HG02759 (cell line): ENCODE measurements around the gene PRKCQ.

Source experiments
- ATAC-seq: cut with Tn5 transposase; IDR thresholded peaks from one replicate; pipeline ENCODE4 v1.9.1; 2021; ENCODE audit warnings: mild to moderate bottlenecking, moderate library complexity; ENCODE audit not compliant: unreplicated experiment

PRKCQ gene

DNA sequence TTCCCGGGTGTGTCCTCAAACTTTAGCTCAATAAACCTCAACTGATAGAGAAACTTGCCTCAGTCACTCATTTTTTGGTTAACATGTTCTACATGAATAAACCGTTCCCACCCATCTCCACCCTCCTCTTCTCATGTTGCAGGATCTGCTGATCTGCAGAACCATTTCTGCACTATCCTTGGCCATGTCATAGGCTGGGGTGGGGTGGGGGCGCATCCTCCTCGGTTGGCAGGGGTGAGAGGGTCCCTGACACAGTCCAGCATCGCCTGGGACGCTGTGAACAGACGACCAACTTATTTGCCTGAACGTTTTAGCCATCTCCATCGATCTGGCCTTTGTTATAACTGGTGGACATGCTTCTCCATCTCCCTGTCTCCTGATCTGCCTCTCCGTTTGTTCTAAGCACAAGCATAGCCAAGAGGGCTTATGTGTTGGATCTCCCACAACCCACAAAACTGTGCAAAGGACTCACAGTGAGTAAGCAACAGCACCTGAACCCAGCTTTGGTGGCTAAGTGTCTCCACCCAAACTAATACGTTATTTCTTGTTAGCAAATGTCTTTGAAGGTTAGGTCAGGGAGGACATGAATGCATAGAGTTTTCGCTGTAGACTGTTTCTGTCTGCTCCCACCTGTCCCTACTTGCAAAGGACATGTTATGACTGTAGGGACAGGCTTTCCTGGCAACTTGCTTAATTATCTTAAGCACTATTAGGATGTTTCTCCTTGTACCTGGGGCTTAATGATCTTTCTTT, 51.7 kb downstream of the PRKCQ start:
- ATAC-seq, result no peak

DNA sequence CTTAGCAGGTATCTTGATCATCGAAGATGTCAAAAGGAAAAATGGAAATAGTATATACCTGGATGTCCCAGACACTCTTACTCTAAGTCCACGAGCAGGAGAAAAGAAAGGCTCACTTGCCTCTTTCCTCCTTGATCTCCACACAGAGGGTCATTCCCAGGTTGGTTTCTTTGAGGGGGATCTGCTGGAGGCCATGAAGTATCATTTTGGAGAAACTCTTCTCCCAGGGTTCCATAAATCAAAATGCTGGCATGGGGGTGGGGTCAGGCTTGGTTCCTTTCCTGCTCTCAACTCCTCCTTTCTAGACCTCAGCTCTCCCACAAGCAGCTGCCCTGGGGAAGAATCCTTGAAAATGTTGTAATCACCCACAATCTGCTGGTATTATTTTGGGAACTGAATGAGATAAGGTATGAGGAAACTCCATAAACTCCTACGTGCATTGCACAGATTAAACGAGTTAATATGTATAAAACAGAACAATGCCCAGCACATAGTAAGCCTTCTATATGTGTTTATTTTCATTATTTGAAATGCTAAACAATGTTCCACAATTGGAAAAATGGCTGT, 54.4 kb downstream of the PRKCQ start:
- no peak for ATAC-seq

GRCh38 chr10:6522230-6522629, 57.8 kb downstream of the PRKCQ start:
- no peak for ATAC-seq

DNA sequence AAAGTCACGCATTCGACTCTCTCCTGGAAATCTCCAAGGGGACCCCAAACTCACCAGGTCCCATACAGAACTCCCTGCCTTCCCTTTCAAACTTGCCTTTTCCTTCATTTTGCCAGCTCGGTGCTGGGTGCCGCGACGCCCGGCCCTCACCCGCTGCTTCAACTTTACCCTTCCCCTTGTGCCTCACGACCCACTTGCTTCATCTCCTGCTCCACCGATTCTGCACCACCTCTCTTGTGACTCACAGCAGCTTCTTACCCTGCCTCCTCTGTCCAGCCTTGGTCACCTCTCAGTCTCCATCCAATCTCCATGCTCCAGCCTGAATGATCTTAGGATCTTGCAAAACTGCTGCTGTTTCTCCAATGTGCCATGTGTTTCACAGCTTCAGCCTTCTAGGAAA, 59.9 kb downstream of the PRKCQ start:
- no peak for ATAC-seq

GRCh38 chr10:6518791-6519429, 61.2 kb downstream of the PRKCQ start:
- no peak for ATAC-seq

GRCh38 chr10:6516929-6517284, 63.2 kb downstream of the PRKCQ start:
- ATAC-seq, result no peak

DNA sequence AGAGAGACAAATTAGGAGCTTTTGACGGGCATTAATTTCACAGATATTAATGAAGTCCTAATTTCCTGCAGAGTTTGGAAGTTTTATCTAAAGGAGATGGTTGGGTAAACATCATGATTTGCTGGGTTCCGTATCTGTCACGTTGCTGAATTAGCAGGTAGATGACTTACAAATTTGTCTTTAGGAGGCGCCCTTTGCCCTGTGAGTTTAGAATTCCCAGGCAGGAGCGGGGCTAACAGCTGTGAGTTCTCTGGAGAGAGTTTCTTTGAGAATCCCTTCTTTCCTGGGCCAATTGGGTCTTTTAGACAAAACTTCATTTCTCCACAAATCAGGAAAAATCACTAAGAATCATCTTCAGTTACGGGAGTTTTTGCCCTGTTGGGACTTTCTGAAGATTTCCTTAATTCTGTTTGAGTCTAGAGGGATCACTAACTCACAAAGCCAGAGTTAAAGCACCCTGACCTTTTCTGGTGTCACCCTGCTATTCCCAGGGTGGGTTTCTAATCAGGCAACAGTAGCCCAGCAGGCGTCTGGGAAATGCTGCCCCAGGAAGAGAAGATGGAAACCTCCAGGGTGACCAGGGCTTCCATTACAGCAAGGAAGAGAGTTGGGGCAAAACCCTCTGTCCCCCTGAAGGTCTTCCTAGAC, 63.7 kb downstream of the PRKCQ start:
- ATAC-seq, result no peak

DNA sequence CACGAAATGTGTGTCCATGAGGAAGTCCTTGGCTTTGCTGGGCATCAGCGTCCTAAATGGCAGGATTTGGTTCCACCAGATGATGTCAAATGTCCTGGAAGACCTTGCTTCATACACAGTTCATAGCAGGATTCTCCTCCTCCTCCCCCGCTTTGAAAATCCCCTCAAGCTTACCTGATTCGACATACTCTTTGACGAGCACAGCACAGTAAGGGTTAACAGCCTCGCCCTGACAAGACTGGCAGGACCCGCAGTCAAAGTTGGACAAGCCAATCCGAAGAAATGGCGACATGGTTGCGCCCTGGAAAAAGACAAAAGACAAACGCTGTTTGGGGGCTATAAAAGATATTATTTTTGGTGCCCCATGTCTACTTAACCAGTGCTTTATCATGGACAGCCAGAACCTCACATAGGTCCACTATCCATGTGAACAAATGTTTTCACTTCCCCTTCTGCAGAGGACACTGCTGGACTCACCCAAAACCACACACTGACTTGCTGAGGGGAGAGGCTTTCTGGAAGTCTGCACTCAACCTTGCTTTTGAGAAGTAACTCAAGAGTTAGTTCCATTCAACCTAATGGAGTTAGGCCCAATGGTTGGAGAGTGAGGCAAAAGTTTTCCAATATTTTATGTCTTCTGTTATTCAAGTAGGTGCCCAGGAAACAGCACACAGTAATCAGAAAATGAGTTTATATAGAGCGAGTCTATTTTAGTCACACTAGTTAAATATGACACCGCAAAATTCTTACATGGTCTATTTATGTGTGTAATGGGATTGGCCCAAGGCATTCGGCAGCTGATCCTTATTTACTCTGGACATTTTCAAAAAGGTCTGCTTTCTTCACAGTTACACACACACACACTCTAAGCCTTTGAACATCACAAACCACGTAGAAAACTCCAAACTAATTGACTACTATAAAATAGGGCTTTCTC, 65.0 kb downstream of the PRKCQ start:
- no peak for ATAC-seq

DNA sequence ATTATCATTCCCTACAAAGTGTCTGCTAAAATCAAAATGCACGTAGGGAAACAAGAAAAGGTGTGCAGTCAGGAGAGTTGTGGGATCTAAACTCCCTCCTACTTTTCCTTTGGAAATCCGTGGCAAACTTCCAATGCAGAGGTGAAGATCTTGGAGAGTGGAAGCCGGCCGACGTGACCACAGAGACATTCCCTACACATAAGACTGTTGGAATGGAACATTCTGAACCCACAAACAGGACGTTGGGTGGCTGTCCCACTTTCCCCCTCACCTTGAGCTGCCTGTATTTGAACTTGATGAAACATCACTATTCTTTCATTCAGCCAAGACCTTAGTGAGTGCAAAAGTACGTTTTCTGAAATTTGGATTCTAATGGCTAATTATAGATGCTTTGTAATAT, 65.9 kb downstream of the PRKCQ start:
- no peak for ATAC-seq

- ATAC-seq, result no peak
Measured at GRCh38 chr10:6513476-6513875, 66.6 kb downstream of the PRKCQ start.

DNA sequence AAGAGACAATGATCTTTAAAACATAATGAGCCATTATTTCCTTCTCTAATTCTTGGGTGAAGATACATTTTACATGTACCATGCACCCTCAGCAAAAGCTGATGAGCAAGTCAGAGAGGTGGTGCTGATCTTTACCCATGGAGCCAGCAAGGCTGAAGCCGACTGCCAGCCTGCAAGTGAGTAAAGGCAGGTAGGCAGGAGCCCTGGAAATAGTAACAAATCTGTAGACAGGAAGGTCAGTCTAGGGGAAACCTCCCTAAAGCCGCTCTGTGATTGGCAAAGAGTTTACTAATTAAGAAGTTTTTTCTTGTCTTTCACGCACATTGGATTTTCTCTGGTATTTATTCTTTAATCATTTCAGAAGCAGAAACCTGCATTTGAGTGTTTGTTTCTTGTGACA, 67.9 kb downstream of the PRKCQ start:
- no peak for ATAC-seq

DNA sequence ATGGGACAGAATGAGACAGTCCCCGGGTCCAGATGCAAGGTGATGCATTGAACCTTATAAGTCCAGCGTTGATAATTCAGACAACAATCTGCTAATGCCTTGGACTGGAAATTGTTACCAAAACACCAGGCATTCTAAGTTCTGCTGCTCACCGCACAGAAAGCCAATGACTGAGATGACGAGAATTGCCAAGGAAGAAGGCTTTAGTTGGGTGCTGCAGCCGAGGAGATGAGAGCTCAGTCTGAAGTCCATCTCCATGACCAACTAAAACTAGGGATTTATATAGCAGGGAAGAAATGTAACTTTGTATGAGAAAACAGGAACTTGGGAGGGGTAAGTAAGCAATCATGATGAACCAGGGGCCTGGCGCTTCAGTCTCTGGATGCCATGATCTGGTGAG, 68.7 kb downstream of the PRKCQ start:
- no peak for ATAC-seq

GRCh38 chr10:6507311-6507710, 72.8 kb downstream of the PRKCQ start:
- peak; percentile 92 for ATAC-seq

DNA sequence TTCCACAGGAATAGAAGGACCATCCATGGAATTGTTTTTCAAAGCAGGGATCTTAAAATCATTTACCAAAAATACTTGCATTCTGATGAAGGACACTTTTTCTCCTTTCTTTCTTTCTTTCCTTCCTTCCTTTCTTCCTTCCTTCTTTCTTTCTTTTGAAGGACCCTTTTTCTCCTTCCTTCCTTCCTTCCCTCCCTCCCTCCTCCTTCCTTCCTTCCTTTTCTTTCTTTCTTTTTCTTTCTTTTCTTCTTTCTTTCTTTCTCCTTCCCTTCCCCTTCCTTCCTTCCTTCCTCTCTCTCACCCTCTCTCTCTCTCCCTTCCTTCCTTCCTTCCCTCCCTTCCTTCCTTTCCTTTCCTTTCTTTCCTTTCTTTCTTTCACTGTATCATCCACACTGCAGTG, 74.8 kb downstream of the PRKCQ start:
- no peak for ATAC-seq

- no peak for ATAC-seq
Measured at GRCh38 chr10:6504296-6504695, 75.8 kb downstream of the PRKCQ start.

GRCh38 chr10:6503171-6503570, 76.9 kb downstream of the PRKCQ start:
- no peak for ATAC-seq

DNA sequence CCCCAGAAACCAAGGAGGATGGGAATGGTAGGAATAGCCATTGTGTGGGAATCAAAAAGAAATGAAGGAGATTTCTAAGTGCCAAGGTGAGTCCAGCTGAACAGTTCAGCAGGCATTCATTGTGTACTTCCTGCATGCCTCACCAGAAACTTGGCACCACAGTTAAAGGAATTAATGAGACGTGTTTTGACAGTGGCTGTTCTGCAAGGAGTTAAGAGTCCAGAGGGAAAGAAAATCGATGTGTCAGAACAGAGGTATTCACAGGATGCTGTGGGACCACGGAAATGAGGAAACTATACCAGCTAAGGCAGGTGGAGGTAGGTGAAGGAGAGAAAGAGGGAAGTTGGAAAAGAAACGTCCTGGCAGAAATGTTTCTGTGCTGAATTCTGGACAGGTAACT, 78.1 kb downstream of the PRKCQ start:
- no peak for ATAC-seq

DNA sequence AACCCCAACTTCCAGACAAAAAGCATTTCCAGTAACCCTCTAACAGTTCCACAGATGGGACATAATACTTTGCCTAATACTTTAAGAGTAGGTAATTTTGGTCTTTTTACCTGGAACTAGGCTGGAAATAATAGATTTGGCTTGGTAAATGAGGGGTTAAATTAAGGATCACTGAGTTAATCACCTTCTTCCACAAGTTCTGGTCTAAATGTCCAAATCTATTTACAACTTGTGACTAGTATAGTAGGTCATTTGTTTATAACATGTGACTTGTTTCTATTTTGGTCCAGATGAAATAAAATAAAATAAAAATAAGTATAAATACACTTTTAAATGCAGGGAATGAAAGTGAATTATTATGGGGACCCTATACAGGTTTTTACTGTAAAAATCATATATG, 80.1 kb downstream of the PRKCQ start:
- no peak for ATAC-seq

GRCh38 chr10:6498771-6499170, 81.3 kb downstream of the PRKCQ start:
- ATAC-seq, result no peak

GRCh38 chr10:6497620-6498019, 82.5 kb downstream of the PRKCQ start:
- no peak for ATAC-seq
